GM21529 (cell line): ENCODE measurements around the gene SLC8A2.
"Not testable (repeated sequence)": the region's sequence is repeated elsewhere in the genome, so short reads cannot be mapped to it uniquely, and the experiment has no call there.

ENCODE experiments used
- ATAC-seq: cut with Tn5 transposase; IDR thresholded peaks from one replicate; pipeline ENCODE4 v1.9.1; 2021; ENCODE audit not compliant: unreplicated experiment

SLC8A2 gene

DNA sequence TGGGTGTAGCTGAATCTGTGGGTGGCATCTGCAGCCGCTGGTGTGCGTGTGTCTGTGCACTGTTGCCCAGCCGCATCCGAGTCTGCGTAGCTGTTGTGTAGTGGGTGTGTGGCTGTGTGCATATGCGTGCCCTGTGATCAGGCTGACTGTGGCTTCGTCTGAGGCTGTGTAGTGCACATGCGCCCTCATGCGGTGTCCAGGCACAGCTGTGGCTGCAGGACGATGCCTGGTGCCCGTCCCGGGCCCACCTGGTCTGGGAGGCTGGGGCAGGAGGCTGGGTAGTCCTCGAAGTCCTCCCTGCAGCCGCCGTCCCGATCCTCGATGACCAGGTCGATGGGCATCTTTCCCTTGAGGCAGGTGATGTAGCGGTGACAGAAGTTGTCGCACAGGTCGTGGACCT lies 57.2 kb downstream of the SLC8A2 start:
- no peak for ATAC-seq

DNA sequence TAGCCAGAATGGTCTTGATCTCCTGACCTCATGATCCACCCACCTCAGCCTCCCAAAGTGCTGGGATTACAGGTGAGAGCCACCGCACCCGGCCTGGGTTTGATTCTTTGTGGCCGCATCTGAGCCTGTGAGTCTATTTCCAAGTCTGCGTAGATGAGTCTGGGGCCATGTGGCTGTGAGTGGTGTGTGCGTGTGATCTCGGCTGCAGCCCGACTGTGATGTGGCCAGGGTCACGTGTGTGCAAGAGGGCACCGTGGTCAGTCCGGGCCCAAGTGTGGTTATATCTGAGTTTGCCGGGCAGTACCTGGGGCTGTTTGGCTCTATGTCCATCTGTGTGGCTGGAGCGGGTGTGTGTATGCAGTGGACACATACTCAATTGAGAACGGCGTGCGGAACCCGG lies 57.8 kb downstream of the SLC8A2 start:
- no peak for ATAC-seq

DNA sequence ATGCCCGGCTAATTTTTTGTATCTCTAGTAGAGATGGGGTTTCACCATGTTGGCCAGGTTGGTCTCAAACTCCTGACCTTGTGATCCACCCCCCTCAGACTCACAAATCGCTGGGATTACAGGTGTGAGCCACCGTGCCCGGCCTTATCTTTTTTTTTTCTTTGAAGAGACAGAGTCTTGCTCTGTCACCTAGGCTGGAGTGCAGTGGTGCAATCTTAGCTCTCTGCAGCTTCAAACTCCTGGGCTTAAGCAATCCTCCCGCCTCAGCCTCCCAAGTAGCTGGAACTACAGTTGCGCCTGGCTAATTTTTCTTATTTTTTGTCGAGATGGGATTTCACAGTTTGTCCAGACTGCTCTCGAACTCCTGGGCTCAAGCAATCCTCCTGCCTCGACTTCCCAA lies 60.0 kb downstream of the SLC8A2 start:
- ATAC-seq = not testable (repeated sequence)

DNA sequence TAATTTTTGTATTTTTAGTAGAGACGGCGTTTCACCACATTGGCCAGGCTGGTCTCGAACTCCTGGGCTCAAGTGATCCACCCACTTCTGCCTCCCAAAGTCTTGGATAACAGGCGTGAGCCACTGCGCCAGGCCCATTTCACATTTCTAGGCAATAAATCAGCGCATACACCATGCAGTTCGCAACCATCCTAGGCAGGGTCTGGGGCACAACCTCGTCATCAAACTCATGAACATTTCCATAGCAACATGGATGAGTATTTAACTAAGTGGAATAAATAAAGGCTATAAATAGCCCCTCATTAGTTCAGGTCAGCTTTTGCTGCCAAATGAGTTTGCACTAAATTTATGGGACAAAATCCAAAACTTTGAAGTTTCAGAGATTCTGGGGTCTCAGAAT lies 60.6 kb downstream of the SLC8A2 start:
- ATAC-seq = no peak

DNA sequence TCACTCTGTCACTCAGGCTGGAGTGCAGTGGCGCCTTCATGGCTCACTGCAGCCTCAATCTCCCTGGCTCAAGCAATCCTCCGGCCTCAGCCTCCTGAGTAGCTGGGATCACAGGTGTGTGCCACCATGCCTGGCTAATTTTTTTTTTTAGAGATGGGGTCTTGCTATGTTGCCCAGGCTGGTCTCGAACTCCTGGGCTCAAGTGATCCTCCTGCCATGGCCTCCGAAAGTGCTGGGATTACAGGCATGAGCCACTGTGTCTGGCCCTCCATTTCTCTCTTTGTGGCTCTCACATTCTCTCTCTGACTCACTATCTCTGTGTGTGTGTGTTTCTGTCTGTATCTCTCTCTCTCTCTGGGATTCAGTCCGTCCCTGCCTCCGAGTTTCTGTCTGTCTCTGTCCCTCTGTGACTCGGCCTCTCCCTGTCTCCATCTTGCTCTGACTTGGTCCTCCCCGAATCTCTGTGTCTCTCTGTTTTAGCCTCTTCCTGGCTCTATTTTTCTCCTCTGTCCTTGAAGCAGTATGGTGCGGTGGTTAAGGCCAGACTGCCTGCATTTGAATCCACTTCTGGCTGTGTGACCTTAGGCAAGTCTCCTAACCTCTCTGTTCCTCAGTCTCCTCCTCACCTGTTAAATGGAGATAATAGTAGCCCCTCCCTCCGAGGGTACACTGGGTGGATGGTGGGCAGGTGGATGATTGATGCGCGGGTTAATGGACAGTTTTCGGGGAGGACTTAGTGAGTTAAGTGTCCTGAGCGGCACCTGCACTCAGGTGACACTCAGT lies 63.3 kb downstream of the SLC8A2 start:
- ATAC-seq = no peak

DNA sequence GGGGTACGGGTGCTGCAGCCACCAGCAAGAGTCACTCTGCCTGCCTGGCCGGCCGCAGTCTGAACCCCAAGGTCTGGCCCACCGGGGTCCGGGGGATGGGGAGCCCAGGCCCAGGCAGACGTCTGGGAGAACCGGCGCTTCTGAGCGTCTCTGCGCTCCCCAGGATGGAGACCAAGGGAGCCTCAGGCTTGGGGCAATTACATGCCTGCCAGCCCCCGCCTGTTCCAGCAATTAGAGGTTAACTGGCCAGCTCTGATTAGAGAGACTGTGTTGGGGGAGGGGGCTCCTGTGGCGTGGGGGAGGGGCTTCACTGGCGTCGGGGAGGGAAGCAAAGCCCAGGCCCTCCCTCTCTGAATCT lies 64.3 kb downstream of the SLC8A2 start:
- ATAC-seq = no peak

GRCh38 chr19:47406711-47407416 lies 64.8 kb downstream of the SLC8A2 start:
- ATAC-seq = no peak

DNA sequence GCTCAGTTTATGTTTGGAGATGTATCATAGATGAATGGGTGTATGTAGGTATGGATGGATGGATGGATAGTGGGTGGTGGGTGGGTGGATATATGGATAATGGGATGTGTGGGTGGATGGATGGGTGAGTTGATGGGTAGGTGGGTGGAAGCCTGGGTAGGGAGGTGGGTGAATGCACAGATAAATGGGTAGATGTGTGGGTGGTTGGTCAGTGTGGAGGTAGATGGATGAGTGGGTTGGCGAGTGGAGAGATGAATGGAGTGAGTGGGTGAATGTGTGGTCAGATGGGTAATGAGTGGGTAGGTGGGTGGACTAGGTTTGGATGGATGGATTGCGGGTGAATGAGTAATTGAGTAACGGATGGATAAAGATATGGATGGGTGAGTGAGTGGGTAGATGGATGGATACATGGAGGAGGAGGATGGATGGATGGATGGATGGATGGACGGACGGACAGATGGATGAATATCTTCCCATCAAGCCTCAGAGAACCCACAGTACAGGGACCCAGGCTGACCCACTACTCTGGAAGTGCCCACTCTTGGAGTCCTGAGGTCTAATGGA lies 65.8 kb downstream of the SLC8A2 start:
- no peak for ATAC-seq

GRCh38 chr19:47405197-47405550 lies 66.5 kb downstream of the SLC8A2 start:
- ATAC-seq = no peak

GRCh38 chr19:47404334-47405196 lies 67.1 kb downstream of the SLC8A2 start:
- ATAC-seq = no peak

GRCh38 chr19:47402504-47402903 lies 69.2 kb downstream of the SLC8A2 start:
- ATAC-seq = no peak

DNA sequence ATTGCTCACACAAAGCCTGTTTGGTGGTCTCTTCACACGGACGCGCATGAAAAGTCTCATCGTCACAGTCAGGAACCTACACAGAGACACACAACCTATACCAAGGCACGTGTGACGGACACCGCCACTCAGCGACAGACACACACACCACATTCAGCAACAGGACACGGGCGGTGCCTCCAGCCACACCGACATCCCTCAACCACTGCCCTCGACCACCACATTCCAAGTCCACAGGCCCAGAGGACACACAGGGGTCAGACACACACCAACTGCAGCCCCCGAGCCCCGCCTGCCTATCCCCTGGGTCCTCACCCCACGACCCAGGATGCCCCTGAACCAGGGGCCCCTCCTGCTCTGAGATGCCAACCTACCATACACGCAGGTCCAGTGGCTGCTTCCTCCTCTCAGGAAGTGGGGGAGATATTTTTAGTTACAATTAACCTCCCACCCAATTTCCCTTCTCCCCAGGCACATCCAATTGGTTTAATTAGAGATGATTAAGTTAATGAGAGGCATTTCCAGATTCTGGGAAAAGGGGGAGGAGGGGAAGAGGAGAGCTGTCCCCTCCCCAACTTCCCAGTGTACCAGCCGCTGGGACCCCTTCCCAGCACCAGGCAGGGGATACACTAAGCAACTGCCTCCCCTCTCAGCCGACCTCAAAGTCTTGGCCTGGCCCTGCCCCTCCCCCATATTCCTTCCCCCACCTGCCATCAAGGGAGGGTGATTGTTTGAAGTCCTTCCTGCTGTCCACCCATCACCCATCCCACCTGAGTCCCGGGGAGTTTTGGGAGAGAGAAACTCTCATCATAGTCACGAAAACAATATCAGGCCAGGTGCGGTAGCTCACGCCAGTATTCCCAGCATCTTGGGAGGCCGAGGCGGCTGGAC lies 72.7 kb downstream of the SLC8A2 start:
- ATAC-seq = no peak

DNA sequence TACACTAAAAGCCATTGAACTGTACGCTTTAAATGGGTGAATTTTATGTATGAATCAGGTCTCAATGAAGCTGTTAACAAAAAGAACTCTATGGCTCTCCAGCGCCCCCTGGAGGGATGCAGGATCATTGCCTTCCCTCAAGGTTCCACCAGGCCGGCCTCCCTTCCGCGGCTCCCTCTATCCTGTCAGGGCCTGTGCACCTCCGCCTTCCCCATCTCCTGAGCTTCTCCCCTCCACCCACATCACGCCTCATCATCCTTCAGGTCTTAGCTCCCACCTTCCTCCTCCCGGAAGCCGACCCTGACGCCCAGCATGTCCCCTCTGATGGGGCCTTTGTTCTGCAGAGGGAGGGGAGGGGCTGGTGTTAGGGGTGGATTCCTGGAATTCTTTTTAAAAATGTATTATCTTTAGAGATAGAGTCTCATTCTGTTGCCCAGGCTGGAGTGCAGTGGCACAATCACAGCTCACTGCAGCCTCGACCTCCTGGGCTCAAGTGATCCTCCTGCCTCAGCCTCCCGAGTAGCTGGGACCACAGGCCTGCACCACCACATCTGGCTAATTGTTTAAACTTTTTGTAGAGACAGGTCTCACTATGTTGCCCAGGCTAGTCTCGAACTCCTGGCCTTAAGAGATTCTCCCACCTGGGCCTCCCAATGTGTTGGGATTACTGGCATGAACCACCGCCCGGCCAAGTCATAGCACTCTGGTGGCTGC lies 80.0 kb downstream of the SLC8A2 start:
- no peak for ATAC-seq

- ATAC-seq = no peak
These were observed 80.9 kb downstream of the SLC8A2 start for GRCh38 chr19:47390533-47391488.

- no peak for ATAC-seq
These were observed 82.5 kb downstream of the SLC8A2 start for GRCh38 chr19:47389150-47389556.

GRCh38 chr19:47388721-47389120 lies 83.0 kb downstream of the SLC8A2 start:
- not testable (repeated sequence) for ATAC-seq

DNA sequence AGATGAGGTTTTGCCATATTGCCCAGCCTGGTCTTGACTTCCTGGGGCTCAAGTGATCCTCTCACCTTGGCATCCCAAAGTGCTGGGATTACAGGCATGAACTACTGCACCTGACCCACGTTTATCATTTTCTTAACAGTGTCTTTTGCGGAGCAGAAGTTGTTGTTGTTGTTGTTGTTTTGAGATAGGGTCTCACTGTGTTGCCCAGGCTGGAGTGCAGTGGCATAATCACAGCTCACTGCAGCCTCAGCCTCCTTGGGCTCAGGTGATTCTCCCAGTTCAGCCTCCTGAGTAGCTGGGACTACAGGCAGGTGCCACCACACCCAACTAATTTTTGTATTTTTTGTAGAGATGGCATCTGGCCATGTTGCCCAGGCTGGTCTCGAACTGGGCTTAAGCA lies 84.1 kb downstream of the SLC8A2 start:
- ATAC-seq = not testable (repeated sequence)

GRCh38 chr19:47386582-47386981 lies 85.1 kb downstream of the SLC8A2 start:
- not testable (repeated sequence) for ATAC-seq

- ATAC-seq = not testable (repeated sequence)
These were observed 87.2 kb downstream of the SLC8A2 start for GRCh38 chr19:47384533-47384932.
